ENCODE results near the gene TFAP2B.

Gene TFAP2B

GRCh38 chr6:50825375-50826036 lies 6.8 kb downstream of the TFAP2B start:
- DNase-seq: no peak

- no peak for DNase-seq
Observed at GRCh38 chr6:50826037-50826761, 7.5 kb downstream of the TFAP2B start.

- DNase-seq: no peak
Observed at GRCh38 chr6:50826803-50827202, 8.1 kb downstream of the TFAP2B start.

- no peak for DNase-seq
Observed at GRCh38 chr6:50829049-50829448, 10.4 kb downstream of the TFAP2B start.

GRCh38 chr6:50829898-50830444 lies 11.3 kb downstream of the TFAP2B start:
- no peak for DNase-seq

- no peak for DNase-seq
Observed at GRCh38 chr6:50831186-50831585, 12.5 kb downstream of the TFAP2B start.

- no peak for DNase-seq
Observed at GRCh38 chr6:50832912-50833311, 14.2 kb downstream of the TFAP2B start.

- no peak for DNase-seq
Observed at GRCh38 chr6:50834929-50835410, 16.3 kb downstream of the TFAP2B start.

GRCh38 chr6:50836231-50836630 lies 17.6 kb downstream of the TFAP2B start:
- no peak for DNase-seq

- no peak for DNase-seq
Observed at GRCh38 chr6:50837589-50838445, 19.1 kb downstream of the TFAP2B start.

- DNase-seq: no peak
Observed at GRCh38 chr6:50840112-50840810, 21.6 kb downstream of the TFAP2B start.

GRCh38 chr6:50840811-50841192 lies 22.1 kb downstream of the TFAP2B start:
- no peak for DNase-seq

GRCh38 chr6:50842446-50842845 lies 23.8 kb downstream of the TFAP2B start:
- no peak for DNase-seq

GRCh38 chr6:50842861-50843384 lies 24.3 kb downstream of the TFAP2B start:
- DNase-seq: no peak

- DNase-seq: no peak
Observed at GRCh38 chr6:50843842-50844241, 25.2 kb downstream of the TFAP2B start.

- DNase-seq: no peak
Observed at GRCh38 chr6:50845499-50846143, 26.9 kb downstream of the TFAP2B start.

GRCh38 chr6:50846144-50846851 lies 27.6 kb downstream of the TFAP2B start:
- DNase-seq: no peak

- no peak for DNase-seq
Observed at GRCh38 chr6:50846852-50847155, 28.1 kb downstream of the TFAP2B start.

GRCh38 chr6:50847890-50848594 lies 29.4 kb downstream of the TFAP2B start:
- DNase-seq: no peak

- no peak for DNase-seq
Observed at GRCh38 chr6:50848989-50849795, 30.5 kb downstream of the TFAP2B start.

Data from stimulated activated CD4-positive, alpha-beta T cell treated with anti-CD3 and anti-CD28 coated beads, Interleukin-4, amount 100 ng/mL, for 4 hours (primary cell).